COR-L47 (cell line): ENCODE data around the gene ALDH3A2.
"Not testable (repeated sequence)": the region's sequence is repeated elsewhere in the genome, so short reads cannot be mapped to it uniquely, and the experiment has no call there.

Experiments
- DNase-seq: peaks from one replicate; lab custom pipeline; 2025; lab: John Stamatoyannopoulos, UW

Gene ALDH3A2

GRCh38 chr17:19650826-19651225 is 2.3 kb downstream of the ALDH3A2 start:
- no peak for DNase-seq

GRCh38 chr17:19651451-19652238 is 3.1 kb downstream of the ALDH3A2 start:
- no peak for DNase-seq

- DNase-seq, result no peak
Measured at GRCh38 chr17:19652595-19652994, 4.0 kb downstream of the ALDH3A2 start.

GRCh38 chr17:19654342-19654886 is 5.9 kb downstream of the ALDH3A2 start:
- no peak for DNase-seq

- DNase-seq, result no peak
Measured at GRCh38 chr17:19654896-19655295, 6.3 kb downstream of the ALDH3A2 start.

GRCh38 chr17:19656336-19656735 is 7.8 kb downstream of the ALDH3A2 start:
- no peak for DNase-seq

- DNase-seq, result no peak
Measured at GRCh38 chr17:19656851-19657581, 8.5 kb downstream of the ALDH3A2 start.

GRCh38 chr17:19659366-19660177 is 11.0 kb downstream of the ALDH3A2 start:
- DNase-seq, result no peak

GRCh38 chr17:19660219-19660870 is 11.8 kb downstream of the ALDH3A2 start:
- no peak for DNase-seq

- DNase-seq, result no peak
Measured at GRCh38 chr17:19661121-19661520, 12.6 kb downstream of the ALDH3A2 start.

GRCh38 chr17:19663097-19663496 is 14.5 kb downstream of the ALDH3A2 start:
- no peak for DNase-seq

- DNase-seq, result no peak
Measured at GRCh38 chr17:19664136-19664820, 15.7 kb downstream of the ALDH3A2 start.

GRCh38 chr17:19664821-19665181 is 16.2 kb downstream of the ALDH3A2 start:
- no peak for DNase-seq

GRCh38 chr17:19669680-19670079 is 21.1 kb downstream of the ALDH3A2 start:
- not testable (repeated sequence) for DNase-seq

GRCh38 chr17:19670908-19671307 is 22.4 kb downstream of the ALDH3A2 start:
- DNase-seq, result no peak

- no peak for DNase-seq
Measured at GRCh38 chr17:19671433-19671832, 22.9 kb downstream of the ALDH3A2 start.

- no peak for DNase-seq
Measured at GRCh38 chr17:19672009-19672750, 23.6 kb downstream of the ALDH3A2 start.

GRCh38 chr17:19673623-19674022 is 25.1 kb downstream of the ALDH3A2 start:
- DNase-seq, result no peak

- DNase-seq, result no peak
Measured at GRCh38 chr17:19676896-19677295, 28.3 kb downstream of the ALDH3A2 start.

- DNase-seq, result no peak
Measured at GRCh38 chr17:19677736-19678379, 29.3 kb downstream of the ALDH3A2 start.
